Stimulated activated naive CD4-positive, alpha-beta T cell (primary cell): ENCODE results near the gene GPATCH1.
"Not testable (repeated sequence)": the region's sequence is repeated elsewhere in the genome, so short reads cannot be mapped to it uniquely, and the experiment has no call there.

Experiments used
- DNase-seq, 6 experiments: peaks; one replicate each; lab custom pipeline; 2025; lab: John Stamatoyannopoulos, UW

GPATCH1 gene

DNA sequence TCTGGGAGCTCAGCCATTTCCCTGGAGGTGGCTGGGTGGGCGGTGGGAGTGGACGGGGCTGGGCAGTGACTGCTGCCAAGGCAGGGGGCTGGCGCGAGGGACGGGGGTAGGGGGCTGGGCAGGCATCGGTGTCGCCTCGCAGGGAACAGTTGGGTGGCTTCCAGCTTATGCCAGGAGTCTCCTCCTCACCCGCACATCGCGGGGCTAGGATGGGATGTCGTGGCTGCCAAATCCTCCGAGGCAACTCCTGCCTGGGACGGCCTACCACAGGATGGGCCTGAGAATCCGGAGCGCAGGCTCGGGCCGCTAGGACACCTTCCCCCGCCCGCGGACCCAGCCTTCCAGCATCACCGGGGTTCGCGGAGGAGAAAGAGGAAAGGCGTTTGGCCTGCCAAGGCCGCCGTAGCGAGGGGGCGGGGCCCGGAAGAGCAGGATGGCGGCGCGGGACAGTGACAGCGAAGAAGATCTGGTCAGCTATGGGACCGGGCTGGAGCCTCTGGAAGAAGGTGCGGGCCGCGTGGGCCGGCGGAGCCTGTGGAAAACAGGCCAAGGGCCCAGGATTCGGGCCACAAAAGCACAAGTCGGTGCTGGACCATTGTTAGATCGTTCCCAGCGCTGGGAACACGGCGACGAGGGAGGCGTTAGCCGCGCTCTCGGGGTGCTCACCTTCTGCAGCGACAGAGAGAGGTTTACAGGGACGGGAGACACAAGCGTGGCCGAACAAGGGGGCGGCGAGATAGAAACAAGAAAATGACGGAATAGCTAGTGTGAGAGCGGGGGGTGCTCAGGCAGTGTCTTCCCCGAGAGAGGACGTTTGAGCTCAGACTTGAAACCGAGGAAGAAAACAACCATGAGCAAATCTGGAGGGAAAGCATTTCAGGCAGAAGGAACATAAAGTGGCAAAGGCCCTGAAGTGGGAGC, at the start of gene GPATCH1:
Gene GPATCH1 (plus strand): TSS at position 421 of the 921 bp plus-strand sequence. CDS start 13 bp downstream, at position 434.
- peak; percentile 68 to 89 (median 80) for DNase-seq

GRCh38 chr19:33032218-33032781, 48.7 kb upstream of the GPATCH1 start:
- DNase-seq, result no peak

DNA sequence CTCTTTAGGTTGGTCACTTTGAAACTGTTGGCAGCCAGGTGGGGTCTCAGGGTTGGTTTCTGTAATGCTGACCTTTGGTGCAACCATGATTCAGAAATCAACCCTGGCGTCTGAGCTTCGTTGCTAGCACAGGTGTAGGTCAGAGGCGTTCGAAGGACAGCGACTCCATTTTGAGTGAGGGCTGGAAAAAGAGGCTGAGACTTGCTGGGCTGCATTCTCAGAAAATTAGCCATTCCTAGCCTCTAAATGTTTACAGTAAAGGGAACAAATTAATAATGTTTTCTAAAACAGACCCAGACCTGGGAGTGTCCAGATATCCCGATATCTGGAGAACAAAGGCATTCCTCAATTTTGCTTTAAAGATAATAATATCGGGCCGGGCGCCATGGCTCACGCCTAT, 45.5 kb upstream of the GPATCH1 start:
- DNase-seq, result no peak

DNA sequence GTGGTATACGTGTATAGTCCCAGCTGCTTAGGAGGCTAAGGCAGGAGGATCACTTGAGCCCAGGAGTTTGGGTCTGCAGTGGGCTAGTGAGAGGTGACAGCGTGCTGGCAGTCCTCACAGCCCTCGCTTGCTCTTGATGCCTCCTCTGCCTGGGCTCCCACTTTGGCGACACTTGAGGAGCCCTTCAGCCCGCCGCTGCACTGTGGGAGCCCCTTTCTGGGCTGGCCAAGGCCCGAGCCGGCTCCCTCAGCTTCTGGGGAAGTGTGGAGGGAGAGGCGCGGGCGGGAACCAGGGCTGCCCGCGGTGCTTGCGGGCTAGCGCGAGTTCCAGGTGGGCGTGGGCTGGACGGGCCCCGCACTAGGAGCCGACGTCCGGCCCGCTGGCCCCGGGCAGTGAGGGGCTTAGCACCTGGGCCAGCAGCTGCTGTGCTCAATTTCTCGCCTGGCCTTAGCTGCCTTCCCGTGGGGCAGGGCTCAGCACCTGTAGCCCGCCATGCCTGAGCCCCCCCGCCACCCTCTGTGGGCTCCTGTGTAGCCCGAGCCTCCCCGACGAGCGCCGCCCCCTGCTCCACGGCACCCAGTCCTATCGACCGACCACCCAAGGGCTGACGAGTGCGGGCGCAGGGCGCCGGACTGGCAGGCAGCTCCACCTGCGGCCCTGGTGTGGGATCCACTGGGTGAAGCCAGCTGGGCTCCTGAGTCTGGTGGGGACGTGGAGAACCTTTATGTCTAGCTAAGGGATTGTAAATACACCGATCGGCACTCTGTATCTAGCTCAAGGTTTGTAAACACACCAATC, 44.4 kb upstream of the GPATCH1 start:
- not testable (repeated sequence) for DNase-seq

DNA sequence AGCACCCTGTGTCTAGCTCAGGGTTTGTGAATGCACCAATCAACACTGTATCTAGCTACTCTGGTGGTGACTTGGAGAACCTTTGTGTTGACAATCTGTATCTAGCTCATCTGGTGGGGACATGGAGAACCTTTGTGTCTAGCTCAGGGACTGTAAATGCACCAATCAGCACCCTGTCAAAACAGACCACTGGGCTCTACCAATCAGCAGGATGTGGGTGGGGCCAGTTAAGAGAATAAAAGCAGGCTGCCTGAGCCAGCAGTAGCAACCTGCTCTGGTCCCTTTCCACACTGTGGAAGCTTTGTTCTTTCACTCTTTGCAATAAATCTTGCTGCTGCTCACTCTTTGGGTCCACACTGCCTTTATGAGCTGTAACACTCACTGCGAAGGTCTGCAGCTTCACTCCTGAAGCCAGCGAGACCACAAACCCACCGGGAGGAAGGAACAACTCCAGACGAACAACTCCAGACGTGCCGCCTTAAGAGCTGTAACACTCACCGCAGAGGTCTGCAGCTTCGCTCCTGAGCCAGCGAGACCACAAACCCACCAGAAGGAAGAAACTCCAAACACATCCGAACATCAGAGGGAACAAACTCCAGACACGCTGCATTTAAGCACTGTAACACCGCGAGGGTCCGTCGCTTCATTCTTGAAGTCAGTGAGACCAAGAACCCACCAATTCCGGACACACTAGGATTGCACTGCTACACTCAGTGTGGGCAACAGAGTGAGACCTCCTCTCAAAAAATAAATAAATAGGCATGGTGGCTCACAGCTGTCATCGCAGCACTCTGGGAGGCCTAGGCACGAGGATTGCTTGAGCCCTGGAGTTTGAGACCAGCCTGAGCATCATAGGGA, 43.6 kb upstream of the GPATCH1 start:
- DNase-seq, result peak in 3 of 6 experiments; percentile 10 to 58 (median 23)

GRCh38 chr19:33039108-33039599, 41.8 kb upstream of the GPATCH1 start:
- no peak for DNase-seq

- DNase-seq, result no peak
Observed at GRCh38 chr19:33039815-33040214, 41.2 kb upstream of the GPATCH1 start.

DNA sequence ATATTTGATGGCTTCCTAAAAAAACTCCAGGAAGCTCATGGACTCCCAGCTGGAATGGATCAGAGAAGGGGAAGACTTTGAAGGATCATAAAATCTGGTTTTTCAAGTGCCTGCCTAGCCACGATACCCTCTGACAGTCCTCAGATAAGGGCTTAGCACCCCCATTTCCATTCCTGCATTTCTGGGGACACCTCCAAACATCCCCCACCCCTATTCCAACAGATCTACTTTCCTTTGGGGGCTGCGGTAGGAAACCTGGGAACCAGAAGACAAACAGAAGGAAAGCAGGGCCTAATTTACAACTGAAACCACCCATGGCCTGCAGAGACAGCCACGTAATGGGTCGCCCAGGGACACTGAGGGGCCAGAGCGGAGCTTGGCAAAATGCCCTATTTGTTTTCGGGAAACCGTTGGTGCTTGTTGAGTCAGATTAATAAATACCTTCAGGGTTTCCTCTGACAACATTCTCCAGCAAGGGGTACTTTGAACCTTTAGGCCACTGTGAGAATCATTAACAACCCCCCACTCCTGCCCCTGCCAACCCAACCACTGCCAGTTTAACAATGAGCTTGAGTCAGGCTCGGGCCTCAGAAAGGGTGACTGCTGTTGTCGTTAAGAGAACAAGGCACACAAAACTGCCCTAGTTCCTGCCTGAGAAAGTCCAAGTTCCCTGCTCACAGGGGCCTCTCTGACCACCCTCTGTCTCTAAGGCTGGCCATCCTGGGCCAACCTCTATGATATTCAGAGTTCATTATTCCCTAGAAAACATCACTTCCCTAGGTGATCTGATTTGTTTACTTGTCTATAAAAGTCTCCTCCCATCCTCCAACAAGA, 39.8 kb upstream of the GPATCH1 start:
- no peak for DNase-seq

DNA sequence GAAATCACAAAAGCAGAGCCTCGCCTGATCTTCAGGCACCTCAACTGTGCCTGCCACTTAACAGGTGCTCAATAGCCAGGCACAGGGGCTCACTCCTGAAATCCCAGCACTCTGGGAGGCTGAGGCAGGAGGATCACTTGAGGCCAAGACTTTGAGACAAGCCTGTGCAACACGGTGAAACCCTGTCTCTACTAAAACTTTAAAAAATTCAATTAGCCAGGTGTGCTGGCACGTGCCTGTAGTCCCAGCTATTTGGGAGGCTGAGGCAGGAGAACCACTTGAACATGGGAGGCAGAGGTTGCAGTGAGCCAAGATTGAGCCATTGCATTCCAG, 39.2 kb upstream of the GPATCH1 start:
- DNase-seq, result not testable (repeated sequence)

GRCh38 chr19:33047422-33047821, 33.6 kb upstream of the GPATCH1 start:
- no peak for DNase-seq

DNA sequence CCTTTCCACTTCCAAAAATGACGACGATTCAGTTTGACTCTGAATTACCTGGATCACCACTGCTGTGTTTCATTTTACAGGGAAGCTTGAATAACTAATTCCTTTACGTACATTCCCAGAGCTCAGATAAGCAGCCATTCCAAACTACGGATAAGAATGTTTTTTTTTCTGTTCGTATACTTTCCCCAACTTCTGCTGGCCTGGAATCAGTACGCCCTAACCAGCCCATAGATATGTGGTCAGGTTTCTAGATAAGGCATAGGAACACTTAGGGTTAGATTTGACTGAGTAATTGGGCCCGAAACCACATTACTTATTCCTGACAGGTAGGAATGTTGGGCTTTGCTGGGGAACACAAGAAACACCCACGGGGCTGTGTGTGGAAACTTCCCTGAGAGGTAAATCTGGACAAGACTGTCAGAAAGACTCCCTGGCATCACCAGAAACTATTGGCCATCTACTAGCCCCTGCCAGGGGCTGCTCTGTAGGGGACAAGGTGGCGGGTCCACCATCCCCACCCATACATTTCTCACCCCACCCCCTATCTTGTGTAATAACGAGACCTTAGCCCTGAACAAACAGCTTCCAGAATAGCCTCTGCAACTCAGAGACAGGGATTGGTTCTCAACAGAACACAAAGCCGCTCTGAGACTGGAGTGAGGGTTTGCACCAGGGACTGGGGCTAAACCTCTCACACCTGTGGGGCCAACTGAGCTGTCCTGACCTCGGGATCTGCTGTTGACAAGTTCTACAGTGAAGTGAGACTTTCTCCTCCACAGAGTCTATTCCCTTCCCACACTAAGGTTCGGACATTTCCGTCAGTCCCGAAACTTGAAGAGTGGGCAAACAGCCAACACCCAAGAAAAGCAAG, 31.9 kb upstream of the GPATCH1 start:
- no peak for DNase-seq

- DNase-seq, result no peak
Observed at GRCh38 chr19:33050110-33050509, 30.9 kb upstream of the GPATCH1 start.

GRCh38 chr19:33052352-33052972, 28.5 kb upstream of the GPATCH1 start:
- no peak for DNase-seq

- no peak for DNase-seq
Observed at GRCh38 chr19:33054623-33055022, 26.4 kb upstream of the GPATCH1 start.

DNA sequence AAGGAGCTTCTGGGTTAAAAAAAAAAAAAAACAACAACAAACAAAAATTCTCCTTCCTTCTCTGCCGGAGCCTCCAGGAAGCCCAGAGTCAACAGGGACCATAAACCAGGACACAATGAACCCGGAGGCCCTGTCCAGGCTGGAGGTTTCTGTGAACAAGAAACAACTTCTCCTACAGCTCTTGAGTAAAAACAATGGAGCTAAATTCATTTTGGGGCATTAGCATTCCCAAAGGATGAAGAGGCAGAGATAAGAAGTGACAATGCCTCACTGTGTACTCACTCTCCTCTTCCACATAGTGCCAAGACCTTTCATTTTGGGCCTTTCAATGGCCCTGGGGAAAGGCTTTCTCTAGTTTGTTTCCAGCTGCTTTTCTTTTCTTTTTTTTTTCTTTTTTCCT, 25.3 kb upstream of the GPATCH1 start:
- DNase-seq, result no peak

GRCh38 chr19:33060586-33060985, 20.4 kb upstream of the GPATCH1 start:
- DNase-seq, result no peak

DNA sequence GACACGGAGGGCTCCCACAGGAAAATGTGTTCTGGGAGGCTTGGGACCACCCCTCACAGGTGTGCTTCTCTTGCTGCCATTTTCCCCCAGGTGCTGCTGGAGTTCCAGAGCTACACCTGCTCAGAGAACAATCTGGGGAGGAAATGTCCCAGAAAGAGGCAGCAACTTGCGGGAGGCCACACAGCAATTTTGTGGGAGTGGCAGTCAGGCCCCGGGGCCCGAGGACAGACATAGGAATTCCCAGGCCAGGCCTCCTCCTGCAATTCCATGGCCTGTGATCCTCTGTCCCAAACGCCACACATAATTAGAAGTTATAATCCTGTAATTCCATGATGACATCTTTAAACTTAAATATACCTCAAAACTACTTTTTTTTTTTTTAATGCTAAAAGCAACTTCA, 18.1 kb upstream of the GPATCH1 start:
- no peak for DNase-seq

GRCh38 chr19:33063356-33063752, 17.6 kb upstream of the GPATCH1 start:
- DNase-seq, result no peak
